RWPE1 (cell line): Measurements from ENCODE around the gene FUBP1.
A peak's percentile ranks its signal among the peaks of the same experiment; 100 is the strongest.

ENCODE experiments used
- CTCF ChIA-PET: fragments of 350-600 bp; sonication (Branson Sonifier 250); formaldehyde crosslinking; extraction: SDS; loops from one replicate; lab custom pipeline; 2021; lab: Yijun Ruan, JAX
- POLR2A ChIA-PET: fragments of 400-600 bp; formaldehyde crosslinking; extraction: SDS; loops from one replicate; lab custom pipeline; 2020; ENCODE audit warnings: antibody characterized with exemption; ENCODE audit not compliant: low non-redundant PET; lab: Yijun Ruan, JAX
- DNase-seq: peaks from one replicate; pipeline ENCODE4 v3.0.0; 2012; ENCODE audit warnings: low spot score
- H3K27ac ChIP-seq: fragments of 450-650 bp; 2 replicates; pipeline ENCODE4 v1.5.1; 2017
- TF ChIP-seq, protein P1 (sequence below): fragments of 450-650 bp; conservative IDR thresholded peaks from 2 replicates; pipeline ENCODE4 v1.5.1; 2017; ENCODE audit warnings: low read depth, mild to moderate bottlenecking

FUBP1 gene

DNA sequence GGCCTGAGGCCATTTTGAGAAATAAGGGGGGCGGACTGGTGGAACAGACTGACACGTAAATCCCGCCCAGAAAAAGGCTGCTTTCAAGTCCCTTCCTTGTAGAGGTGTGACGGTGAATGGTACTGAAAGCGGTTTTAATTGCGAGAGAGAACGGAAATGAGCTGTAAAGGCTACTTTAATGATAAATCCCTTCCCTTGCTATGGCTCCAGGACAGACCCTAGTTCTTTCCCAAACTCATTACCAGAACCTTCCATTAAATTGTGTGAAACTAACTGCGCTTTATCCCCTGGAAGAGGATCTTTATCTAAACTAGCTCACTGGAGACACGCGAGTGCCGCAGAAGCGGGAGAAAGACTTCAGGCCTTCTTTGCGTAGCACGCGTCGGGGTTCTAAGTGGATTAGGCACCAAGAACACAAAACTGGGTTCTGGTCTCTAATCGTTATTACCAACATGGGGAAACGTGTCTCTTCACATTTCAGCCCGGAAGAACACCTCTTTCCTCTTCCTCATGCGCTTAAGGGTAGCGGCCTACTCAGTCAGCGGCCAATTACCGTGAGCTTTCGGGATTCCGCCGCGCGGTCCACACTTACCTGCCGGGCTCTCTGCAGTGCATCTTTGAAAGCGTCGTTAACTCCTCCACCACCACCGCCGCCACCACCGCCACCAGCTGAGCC is 441 bp downstream of the FUBP1 start:
- ChIA-PET CTCF (interaction anchor here (0.6 to 0.8 kb wide), 3 partner anchors 98 to 136 kb away, joined by 3 to 5 read pairs (median 3); no protein-coding TSS in a partner anchor), POLR2A (interaction anchor here (0.6 to 0.9 kb wide), 2 partner anchors 13 to 26 kb away, joined by 3 to 4 read pairs; no protein-coding TSS in a partner anchor)
- peak; percentile 67 for DNase-seq
- TF ChIP-seq, protein P1, sequence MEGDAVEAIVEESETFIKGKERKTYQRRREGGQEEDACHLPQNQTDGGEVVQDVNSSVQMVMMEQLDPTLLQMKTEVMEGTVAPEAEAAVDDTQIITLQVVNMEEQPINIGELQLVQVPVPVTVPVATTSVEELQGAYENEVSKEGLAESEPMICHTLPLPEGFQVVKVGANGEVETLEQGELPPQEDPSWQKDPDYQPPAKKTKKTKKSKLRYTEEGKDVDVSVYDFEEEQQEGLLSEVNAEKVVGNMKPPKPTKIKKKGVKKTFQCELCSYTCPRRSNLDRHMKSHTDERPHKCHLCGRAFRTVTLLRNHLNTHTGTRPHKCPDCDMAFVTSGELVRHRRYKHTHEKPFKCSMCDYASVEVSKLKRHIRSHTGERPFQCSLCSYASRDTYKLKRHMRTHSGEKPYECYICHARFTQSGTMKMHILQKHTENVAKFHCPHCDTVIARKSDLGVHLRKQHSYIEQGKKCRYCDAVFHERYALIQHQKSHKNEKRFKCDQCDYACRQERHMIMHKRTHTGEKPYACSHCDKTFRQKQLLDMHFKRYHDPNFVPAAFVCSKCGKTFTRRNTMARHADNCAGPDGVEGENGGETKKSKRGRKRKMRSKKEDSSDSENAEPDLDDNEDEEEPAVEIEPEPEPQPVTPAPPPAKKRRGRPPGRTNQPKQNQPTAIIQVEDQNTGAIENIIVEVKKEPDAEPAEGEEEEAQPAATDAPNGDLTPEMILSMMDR = no peak
- H3K27ac ChIP-seq = peak overlapping the region; percentile 98

DNA sequence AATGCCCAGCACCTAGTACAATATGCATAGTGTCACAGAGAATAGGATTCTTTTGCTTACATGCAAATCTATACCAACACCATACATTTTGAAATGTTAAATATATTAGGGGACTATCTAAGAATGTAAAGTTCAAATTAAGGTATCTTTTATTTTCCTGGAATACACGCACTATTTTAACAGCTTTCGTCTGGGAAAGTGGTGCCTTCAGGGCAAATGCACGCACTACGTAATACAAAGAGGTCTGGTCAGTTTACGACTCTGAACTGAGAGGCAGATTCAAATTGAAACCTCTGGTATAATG is 931 bp downstream of the FUBP1 start:
- TF ChIP-seq, protein P1 = no peak
- CTCF ChIA-PET = interaction anchor here (0.8 kb wide), 2 partner anchors 99 to 137 kb away, joined by 3 to 5 read pairs; no protein-coding TSS in a partner anchor
- POLR2A ChIA-PET = interaction anchor here (0.9 kb wide), 1 partner anchor 14 kb away, joined by 4 read pairs; no protein-coding TSS in a partner anchor
- DNase-seq = no peak
- H3K27ac ChIP-seq = peak overlapping the region; percentile 98; the same call in 1 of the 2 replicates

DNA sequence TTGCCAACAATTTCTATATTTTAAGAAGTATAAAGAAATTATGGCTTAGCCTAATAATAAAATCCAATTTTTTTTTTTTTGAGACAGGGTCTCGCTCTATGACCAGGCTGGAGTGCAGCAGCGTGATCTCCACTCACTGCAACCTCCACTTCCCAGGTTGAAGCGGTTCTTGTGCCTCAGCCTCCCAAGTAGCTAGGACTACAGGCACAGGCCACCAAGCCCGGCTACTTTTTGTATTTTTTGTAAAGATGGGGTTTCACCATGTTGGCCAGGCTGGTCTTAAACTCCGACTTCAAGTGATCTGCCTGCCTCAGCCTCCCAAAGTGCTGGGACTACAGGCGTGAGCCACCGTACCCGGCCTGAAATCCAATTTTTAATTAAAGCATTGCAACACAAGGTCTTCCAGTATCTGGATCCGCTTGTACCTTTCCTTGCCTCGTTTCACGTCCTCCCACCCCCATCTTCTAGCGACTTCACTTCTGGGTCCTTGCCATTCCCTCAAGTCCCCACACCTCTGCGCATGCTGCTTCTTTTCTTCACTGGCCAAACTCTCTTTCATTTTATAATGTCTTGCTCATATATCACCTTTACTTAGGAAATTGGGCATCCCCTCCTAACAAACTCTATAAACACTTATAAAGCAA is 2.3 kb downstream of the FUBP1 start:
- ChIA-PET POLR2A (no interaction called here), CTCF (interaction anchor here (0.7 to 1.7 kb wide), 3 partner anchors 136 to 145 kb away, joined by 3 to 13 read pairs (median 3); no protein-coding TSS in a partner anchor)
- DNase-seq = no peak
- TF ChIP-seq, protein P1 = no peak
- H3K27ac ChIP-seq = peak overlapping the region; percentile 61

DNA sequence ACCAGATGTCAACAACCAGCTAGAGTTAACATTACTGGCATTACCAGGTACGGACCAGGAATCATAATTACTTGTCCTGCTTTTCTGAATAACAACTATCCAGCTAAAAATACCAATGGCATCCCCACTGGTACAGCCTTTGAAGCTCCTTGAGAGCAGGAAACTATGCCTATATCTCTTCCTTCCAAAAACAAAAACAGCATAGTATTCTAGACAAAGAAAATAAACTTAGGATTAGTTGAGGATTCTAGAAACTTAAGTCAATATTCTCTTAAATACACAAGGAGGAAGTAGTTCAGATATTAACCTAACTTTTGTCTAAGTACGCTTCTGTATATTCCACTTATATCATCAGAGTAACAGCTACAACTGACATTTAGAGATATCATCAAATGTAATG is 3.0 kb downstream of the FUBP1 start:
- H3K27ac ChIP-seq = no peak overlapping the region
- TF ChIP-seq, protein P1 = no peak
- ChIA-PET POLR2A (no interaction called here), CTCF (interaction anchor here (1.7 kb wide), 1 partner anchor 139 kb away, joined by 13 read pairs; no protein-coding TSS in a partner anchor)
- no peak for DNase-seq

DNA sequence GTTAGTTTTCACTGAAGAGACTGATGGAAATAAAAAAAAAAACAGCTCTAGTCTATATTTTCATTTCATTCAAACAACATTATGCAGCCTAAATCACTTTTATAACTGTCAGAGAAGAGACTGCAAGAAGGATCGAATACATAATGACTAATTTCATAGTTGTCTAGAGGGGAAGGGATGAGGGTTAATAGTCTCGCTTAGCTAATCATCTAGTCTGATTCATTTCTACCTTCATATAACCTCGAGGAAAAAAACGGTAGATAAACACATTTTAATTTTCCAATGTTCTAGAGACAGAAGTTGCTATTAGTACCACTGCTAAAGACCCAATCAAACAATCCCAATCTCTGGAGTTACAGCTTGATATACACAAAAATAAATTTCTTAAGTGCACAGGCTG is 3.5 kb downstream of the FUBP1 start:
- ChIA-PET CTCF (interaction anchor here (1.7 kb wide), 1 partner anchor 139 kb away, joined by 13 read pairs; no protein-coding TSS in a partner anchor), POLR2A (no interaction called here)
- TF ChIP-seq, protein P1 = no peak
- no peak overlapping the region for H3K27ac ChIP-seq
- peak; percentile 18 for DNase-seq

DNA sequence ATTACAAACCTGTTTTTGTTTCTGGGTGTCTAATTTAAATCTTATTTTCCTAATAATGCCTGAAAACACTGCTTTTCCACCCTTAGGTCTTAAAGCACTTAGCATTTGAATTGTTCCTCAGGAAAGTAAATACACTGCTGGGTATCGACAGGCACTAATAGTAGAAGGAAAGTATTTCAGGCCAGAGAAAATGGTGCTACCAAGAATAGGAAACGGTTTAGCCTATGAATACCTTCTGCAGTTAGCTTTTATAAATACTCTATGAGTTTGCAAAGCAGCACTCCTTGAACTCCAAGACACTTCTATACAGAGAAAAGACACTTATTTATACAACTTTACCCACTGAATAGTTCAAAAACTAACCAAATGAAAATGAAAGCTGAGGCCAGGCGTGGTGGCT is 6.8 kb downstream of the FUBP1 start:
- ChIA-PET POLR2A (no interaction called here), CTCF (interaction anchor here (0.7 kb wide), 1 partner anchor 193 kb away, joined by 3 read pairs; the partner anchor contains the start of gene MIGA1)
- DNase-seq = no peak
- TF ChIP-seq, protein P1 = no peak
- no peak overlapping the region for H3K27ac ChIP-seq
